Astrocyte of the cerebellum (primary cell): ENCODE measurements around the gene ACTL6B.

Experiments
- DNase-seq: peaks from one replicate; pipeline ENCODE4 v3.0.0-alpha.2; 2011; ENCODE audit warnings: low read depth
- H3K4me3 ChIP-seq: 2 replicates; pipeline ENCODE4 v1.5.1; 2011; ENCODE audit warnings: mild to moderate bottlenecking, low read depth, low read length, moderate library complexity
- CTCF ChIP-seq: IDR thresholded peaks from 2 replicates; pipeline ENCODE4 v1.5.1; 2012; ENCODE audit warnings: low read length, low read depth, moderate library complexity, mild to moderate bottlenecking; ENCODE audit errors: missing control alignments
- in situ Hi-C: cut with HindIII; loops from 2 replicates; pipeline ENCODE4 v1.10.0; 2017; ENCODE audit warnings: low sequenced_read_pairs

The ACTL6B gene

GRCh38 chr7:100679927-100680575 lies 23.8 kb upstream of the ACTL6B start:
- in situ Hi-C loops: no loop called here
- no peak overlapping the region for H3K4me3 ChIP-seq
- DNase-seq: no peak
- no peak for TF ChIP-seq CTCF

GRCh38 chr7:100679129-100679926 lies 23.1 kb upstream of the ACTL6B start:
- no peak for TF ChIP-seq CTCF
- no peak overlapping the region for H3K4me3 ChIP-seq
- DNase-seq: no peak
- in situ Hi-C loops: no loop called here

- no peak for TF ChIP-seq CTCF
- H3K4me3 ChIP-seq: no peak overlapping the region
- DNase-seq: no peak
- in situ Hi-C loops: no loop called here
These were observed 22.2 kb upstream of the ACTL6B start for GRCh38 chr7:100678291-100678984.

- no peak for TF ChIP-seq CTCF
- H3K4me3 ChIP-seq: no peak overlapping the region
- DNase-seq: no peak
- in situ Hi-C loops: no loop called here
These were observed 21.3 kb upstream of the ACTL6B start for GRCh38 chr7:100677308-100678267.

GRCh38 chr7:100676501-100677306 lies 20.5 kb upstream of the ACTL6B start:
- in situ Hi-C loops: no loop called here
- DNase-seq: no peak
- peak overlapping the region; percentile 96 for H3K4me3 ChIP-seq
- TF ChIP-seq CTCF: no peak
